ACHN (cell line): Measurements from ENCODE around the gene FAM72A.
A peak's percentile ranks its signal among the peaks of the same experiment; 100 is the strongest.
"Not testable (repeated sequence)": the region's sequence is repeated elsewhere in the genome, so short reads cannot be mapped to it uniquely, and the experiment has no call there.

Experiments used
- DNase-seq: peaks from one replicate; pipeline ENCODE4 v3.0.0-alpha.2; 2015
- in situ Hi-C: cut with HindIII; loops from 2 replicates; pipeline ENCODE4 v1.10.0; 2017; ENCODE audit warnings: low sequenced_read_pairs, low pct_ligation_motif_present, low pct_unique_long_range_greater_than_20kb

The FAM72A gene

GRCh38 chr1:206178061-206178989, 24.3 kb downstream of the FAM72A start:
- in situ Hi-C loops: not testable (repeated sequence)
- DNase-seq: peak; percentile 13

GRCh38 chr1:206176114-206176502, 26.5 kb downstream of the FAM72A start:
- DNase-seq, in situ Hi-C loops: not testable (repeated sequence)

- DNase-seq: peak; percentile 27
Measured at GRCh38 chr1:206175459-206176113, 27.1 kb downstream of the FAM72A start.

GRCh38 chr1:206174182-206174868, 28.3 kb downstream of the FAM72A start:
- peak; percentile 37 for DNase-seq
- in situ Hi-C loops: not testable (repeated sequence)

More at GRCh38 chr1:206175459-206176113, 27.1 kb downstream of the FAM72A start:
- in situ Hi-C loops: not testable (repeated sequence)

- in situ Hi-C loops, DNase-seq: not testable (repeated sequence)
Measured at GRCh38 chr1:206173110-206173719, 29.4 kb downstream of the FAM72A start.

GRCh38 chr1:206169794-206170193, 32.8 kb downstream of the FAM72A start:
- in situ Hi-C loops, DNase-seq: not testable (repeated sequence)

GRCh38 chr1:206167350-206168029, 35.1 kb downstream of the FAM72A start:
- DNase-seq, in situ Hi-C loops: not testable (repeated sequence)

GRCh38 chr1:206145771-206146290, 56.8 kb downstream of the FAM72A start:
- in situ Hi-C loops: no loop called here
- no peak for DNase-seq

- no peak for DNase-seq
- in situ Hi-C loops: no loop called here
Measured at GRCh38 chr1:206144605-206145004, 58.0 kb downstream of the FAM72A start.

- no peak for DNase-seq
- in situ Hi-C loops: no loop called here
Measured at GRCh38 chr1:206143537-206144172, 59.0 kb downstream of the FAM72A start.

GRCh38 chr1:206142770-206143169, 59.9 kb downstream of the FAM72A start:
- no peak for DNase-seq
- in situ Hi-C loops: no loop called here

- in situ Hi-C loops: no loop called here
- no peak for DNase-seq
Measured at GRCh38 chr1:206142011-206142410, 60.6 kb downstream of the FAM72A start.

GRCh38 chr1:206136241-206136640, 66.4 kb downstream of the FAM72A start:
- in situ Hi-C loops: no loop called here
- DNase-seq: no peak
